ENCODE results near the gene SETD1A.

Gene SETD1A

GRCh38 chr16:30983898-30984610 lies 26.5 kb downstream of the SETD1A start:
- DNase-seq, result no peak

- peak; percentile 76 for DNase-seq
These were observed 27.3 kb downstream of the SETD1A start, which contains the start of gene HSD3B7 for GRCh38 chr16:30984669-30985400. Gene HSD3B7 (plus strand): TSS chr16:30985207. CDS start chr16:30985659, 452 bp downstream.

GRCh38 chr16:30985401-30986128 lies 28.0 kb downstream of the SETD1A start:
- no peak for DNase-seq

GRCh38 chr16:30986129-30986991 lies 28.8 kb downstream of the SETD1A start:
- DNase-seq, result no peak

- no peak for DNase-seq
These were observed 30.1 kb downstream of the SETD1A start for GRCh38 chr16:30987581-30988190.

GRCh38 chr16:30989469-30990047 lies 32.0 kb downstream of the SETD1A start:
- DNase-seq, result no peak

GRCh38 chr16:30990105-30990504 lies 32.6 kb downstream of the SETD1A start:
- no peak for DNase-seq

GRCh38 chr16:30991052-30991451 lies 33.5 kb downstream of the SETD1A start:
- no peak for DNase-seq

- no peak for DNase-seq
These were observed 34.8 kb downstream of the SETD1A start for GRCh38 chr16:30992276-30992780.

- DNase-seq, result no peak
These were observed 35.6 kb downstream of the SETD1A start for GRCh38 chr16:30992931-30993816.

- DNase-seq, result no peak
These were observed 38.4 kb downstream of the SETD1A start for GRCh38 chr16:30995927-30996323.

GRCh38 chr16:30996324-30996984 lies 38.9 kb downstream of the SETD1A start:
- DNase-seq, result no peak

- peak; percentile 81 for DNase-seq
These were observed 39.6 kb downstream of the SETD1A start for GRCh38 chr16:30996985-30997724.

- DNase-seq, result no peak
These were observed 40.5 kb downstream of the SETD1A start for GRCh38 chr16:30997725-30998711.

- no peak for DNase-seq
These were observed 41.6 kb downstream of the SETD1A start for GRCh38 chr16:30998852-30999761.

- DNase-seq, result no peak
These were observed 43.3 kb downstream of the SETD1A start for GRCh38 chr16:31000671-31001382.

Data from effector CD8-positive, alpha-beta T cell (primary cell).